OCI-LY1 (cell line): ENCODE data around the gene CUEDC1.

ENCODE experiments used
- H2AFZ ChIP-seq: fragments of 200-600 bp; sonication (generic), shearing (Covaris generic); 2 replicates; pipeline ENCODE4 v1.6.0; 2014; ENCODE audit warnings: antibody characterized with exemption, mild to moderate bottlenecking, low read length
- H3F3A ChIP-seq: fragments of 200-600 bp; sonication (generic), shearing (Covaris generic); 2 replicates; pipeline ENCODE4 v1.6.0; 2014; ENCODE audit warnings: mild to moderate bottlenecking, antibody characterized with exemption, low read length, moderate library complexity; ENCODE audit not compliant: insufficient read depth
- H3K27ac ChIP-seq: fragments of 200-600 bp; sonication (generic); 2 replicates; pipeline ENCODE4 v1.5.1; 2014; ENCODE audit warnings: low read length, mixed run types, mild to moderate bottlenecking, low read depth; ENCODE audit not compliant: poor library complexity, severe bottlenecking
- H3K27me3 ChIP-seq: fragments of 200-600 bp; sonication (generic); 2 replicates; pipeline ENCODE4 v1.6.0; 2014; ENCODE audit warnings: antibody characterized with exemption, mild to moderate bottlenecking, low read length, moderate library complexity; ENCODE audit not compliant: insufficient read depth
- H3K36me3 ChIP-seq: fragments of 200-600 bp; sonication (generic); 2 replicates; pipeline ENCODE4 v1.6.1; 2014; ENCODE audit warnings: mild to moderate bottlenecking, antibody characterized with exemption, low read length, moderate library complexity, mixed read lengths; ENCODE audit not compliant: insufficient read depth
- H3K4me1 ChIP-seq: fragments of 200-600 bp; sonication (generic); 2 replicates; pipeline ENCODE4 v1.5.1; 2014; ENCODE audit warnings: mild to moderate bottlenecking, low read length, moderate library complexity; ENCODE audit not compliant: insufficient read depth, severe bottlenecking
- H3K4me2 ChIP-seq: fragments of 200-600 bp; sonication (generic), shearing (Covaris generic); 2 replicates; pipeline ENCODE4 v1.6.1; 2014; ENCODE audit warnings: low read length
- H3K4me3 ChIP-seq: fragments of 200-600 bp; sonication (generic); 2 replicates; pipeline ENCODE4 v1.5.1; 2014; ENCODE audit warnings: low read length, low read depth, mild to moderate bottlenecking, mixed read lengths; ENCODE audit not compliant: poor library complexity, severe bottlenecking
- H3K79me2 ChIP-seq: fragments of 200-600 bp; shearing (Covaris generic); 2 replicates; pipeline ENCODE4 v1.6.1; 2016; ENCODE audit warnings: mixed run types, low read length, mixed read lengths; ENCODE audit not compliant: insufficient read depth
- H3K9ac ChIP-seq: fragments of 200-600 bp; sonication (generic), shearing (Covaris generic); 2 replicates; pipeline ENCODE4 v1.6.1; 2014; ENCODE audit warnings: mild to moderate bottlenecking, low read length, mixed read lengths
- H3K9me2 ChIP-seq: fragments of 200-600 bp; sonication (generic), shearing (Covaris generic); 2 replicates; pipeline ENCODE4 v1.6.1; 2014; ENCODE audit warnings: low read depth, mild to moderate bottlenecking, low read length, mixed read lengths
- H3K9me3 ChIP-seq: fragments of 200-600 bp; shearing (Covaris generic); 2 replicates; pipeline ENCODE4 v1.6.1; 2014; ENCODE audit warnings: low read length, mixed read lengths
- H4K20me1 ChIP-seq: fragments of 200-600 bp; sonication (generic), shearing (Covaris generic); 2 replicates; pipeline ENCODE4 v1.6.0; 2016; ENCODE audit warnings: mild to moderate bottlenecking, low read length; ENCODE audit not compliant: insufficient read depth
- EZH2 ChIP-seq: fragments of 200-600 bp; sonication (generic), shearing (Covaris generic); IDR thresholded peaks from 2 replicates; pipeline ENCODE4 v1.8.0; 2017; ENCODE audit warnings: borderline replicate concordance, mixed run types, mild to moderate bottlenecking, antibody characterized with exemption, low read length, moderate library complexity, mixed read lengths
- TF ChIP-seq, protein P1 (sequence below): fragments of 200-600 bp; sonication (generic), shearing (Covaris generic); IDR thresholded peaks from 2 replicates; pipeline ENCODE4 v1.5.1; 2017; ENCODE audit warnings: mild to moderate bottlenecking, antibody characterized with exemption, low read length, moderate library complexity, mixed read lengths

The CUEDC1 gene

GRCh38 chr17:57955183-57955931 is at the start of gene CUEDC1:
Gene CUEDC1, minus strand, starts transcription at chr17:57955412. Its CDS starts 69,848 bp downstream, at chr17:57885564.
- peak within 1 kb of the TSS; percentile 45 for H3K4me3 ChIP-seq

GRCh38 chr17:58004060-58004459 is 48.8 kb upstream of the CUEDC1 start:
- peaks cover 52% of the 10 kb centered on the region for H3K4me1 ChIP-seq
- H4K20me1 ChIP-seq = no peaks in the 10 kb centered on the region; the same call in 1 of the 2 replicates
- TF ChIP-seq, protein P1, sequence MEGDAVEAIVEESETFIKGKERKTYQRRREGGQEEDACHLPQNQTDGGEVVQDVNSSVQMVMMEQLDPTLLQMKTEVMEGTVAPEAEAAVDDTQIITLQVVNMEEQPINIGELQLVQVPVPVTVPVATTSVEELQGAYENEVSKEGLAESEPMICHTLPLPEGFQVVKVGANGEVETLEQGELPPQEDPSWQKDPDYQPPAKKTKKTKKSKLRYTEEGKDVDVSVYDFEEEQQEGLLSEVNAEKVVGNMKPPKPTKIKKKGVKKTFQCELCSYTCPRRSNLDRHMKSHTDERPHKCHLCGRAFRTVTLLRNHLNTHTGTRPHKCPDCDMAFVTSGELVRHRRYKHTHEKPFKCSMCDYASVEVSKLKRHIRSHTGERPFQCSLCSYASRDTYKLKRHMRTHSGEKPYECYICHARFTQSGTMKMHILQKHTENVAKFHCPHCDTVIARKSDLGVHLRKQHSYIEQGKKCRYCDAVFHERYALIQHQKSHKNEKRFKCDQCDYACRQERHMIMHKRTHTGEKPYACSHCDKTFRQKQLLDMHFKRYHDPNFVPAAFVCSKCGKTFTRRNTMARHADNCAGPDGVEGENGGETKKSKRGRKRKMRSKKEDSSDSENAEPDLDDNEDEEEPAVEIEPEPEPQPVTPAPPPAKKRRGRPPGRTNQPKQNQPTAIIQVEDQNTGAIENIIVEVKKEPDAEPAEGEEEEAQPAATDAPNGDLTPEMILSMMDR = no peak
- TF ChIP-seq EZH2 = no peak
- no peak overlapping the region for H3K27ac ChIP-seq
- peaks cover 26% of the 10 kb centered on the region; the same call in 1 of the 2 replicates for H3F3A ChIP-seq
- H3K4me3 ChIP-seq = peak overlapping the region; percentile 93
- H3K79me2 ChIP-seq = peaks cover 35% of the 10 kb centered on the region
- no peaks in the 10 kb centered on the region for H3K9me2 ChIP-seq
- peak overlapping the region; percentile 91 for H3K4me2 ChIP-seq
- H2AFZ ChIP-seq = no peak overlapping the region
- H3K27me3 ChIP-seq = no peaks in the 10 kb centered on the region
- no peaks in the 10 kb centered on the region for H3K9me3 ChIP-seq
- H3K9ac ChIP-seq = peak overlapping the region; percentile 99; the same call in 1 of the 2 replicates
- H3K36me3 ChIP-seq = peaks cover 78% of the 10 kb centered on the region

More at GRCh38 chr17:57955183-57955931, at the start of gene CUEDC1:
- Histone ChIP-seq H3K79me2 (no peaks in the 10 kb centered on the region), H3K4me1 (peaks cover 21% of the 10 kb centered on the region), H3K9me3 (no peaks in the 10 kb centered on the region), H3F3A (no peaks in the 10 kb centered on the region), H3K4me2 (peak within 1 kb of the TSS; percentile 64), H3K27ac (no peak within 1 kb of the TSS), H2AFZ (no peak within 1 kb of the TSS), H3K9ac (no peak within 1 kb of the TSS), H4K20me1 (no peaks in the 10 kb centered on the region), H3K36me3 (no peaks in the 10 kb centered on the region), H3K27me3 (no peaks in the 10 kb centered on the region), H3K9me2 (no peaks in the 10 kb centered on the region)
- TF ChIP-seq EZH2 = no peak
- TF ChIP-seq, protein P1 = no peak

- H3K4me2 ChIP-seq = peak overlapping the region; percentile 19; the same call in 1 of the 2 replicates
Observed at GRCh38 chr17:58002973-58003372, 47.8 kb upstream of the CUEDC1 start.

More at GRCh38 chr17:58002973-58003372, 47.8 kb upstream of the CUEDC1 start:
- TF ChIP-seq EZH2 = no peak
- TF ChIP-seq, protein P1 = no peak
- Histone ChIP-seq H3K9ac (no peak overlapping the region), H3K36me3 (peaks cover 89% of the 10 kb centered on the region), H3K4me1 (peaks cover 48% of the 10 kb centered on the region), H3K9me2 (no peaks in the 10 kb centered on the region), H3K79me2 (peaks cover 35% of the 10 kb centered on the region), H3K4me3 (no peak overlapping the region), H3K27me3 (no peaks in the 10 kb centered on the region), H4K20me1 (no peaks in the 10 kb centered on the region; the same call in 1 of the 2 replicates), H3F3A (peaks cover 26% of the 10 kb centered on the region; the same call in 1 of the 2 replicates), H3K9me3 (no peaks in the 10 kb centered on the region), H2AFZ (no peak overlapping the region), H3K27ac (no peak overlapping the region)
